ENCODE data around the gene FOXP1. TPM values are rescaled to one million over a fixed set of nuclear protein-coding genes. Genes with fewer than 3 reads are reported as not detected.

FOXP1 gene
- total RNA-seq, 1 donor: 123 TPM

DNA sequence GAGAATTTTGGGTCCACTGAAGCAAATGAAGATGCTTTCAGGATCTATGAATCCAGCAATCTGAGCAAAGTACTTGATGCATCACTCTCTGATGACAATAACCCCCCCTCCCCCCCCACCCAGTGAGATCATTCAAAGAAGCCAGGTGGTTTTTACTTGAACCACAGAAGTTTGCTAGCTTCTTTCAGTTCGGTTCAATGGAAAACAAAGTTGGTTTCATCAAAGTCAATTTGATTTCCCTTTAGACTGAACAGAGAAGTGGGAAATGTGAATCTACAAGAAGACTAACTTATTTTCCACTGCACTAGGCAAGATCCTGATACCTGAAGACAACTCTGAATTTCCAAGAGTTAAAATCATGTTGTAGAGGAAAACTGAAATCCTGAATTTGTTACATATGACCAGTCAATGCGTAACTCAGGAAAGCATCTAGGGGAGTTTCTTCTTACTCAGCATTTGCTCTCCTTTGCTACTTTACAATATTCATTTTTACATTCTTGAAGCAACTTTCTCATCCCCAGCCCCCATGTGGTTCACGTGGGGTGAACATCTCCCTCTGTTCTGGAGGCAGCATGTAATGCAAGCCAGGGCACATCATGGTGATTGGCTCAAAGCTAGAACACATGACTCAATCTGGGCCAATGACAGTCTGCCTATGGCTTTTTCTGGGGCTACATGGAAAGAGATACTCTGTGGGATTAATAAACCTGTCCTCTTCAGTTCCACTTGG, 572.6 kb downstream of the FOXP1 start:
- peak; percentile 44 to 65 (median 56) for DNase-seq (ENCODE audit: low read depth in 2 of 3, low spot score in 2 of 3)

GRCh38 chr3:71008350-71008935, 575.1 kb downstream of the FOXP1 start:
- DNase-seq (ENCODE audit: low read depth in 2 of 3, low spot score in 2 of 3): no peak

DNA sequence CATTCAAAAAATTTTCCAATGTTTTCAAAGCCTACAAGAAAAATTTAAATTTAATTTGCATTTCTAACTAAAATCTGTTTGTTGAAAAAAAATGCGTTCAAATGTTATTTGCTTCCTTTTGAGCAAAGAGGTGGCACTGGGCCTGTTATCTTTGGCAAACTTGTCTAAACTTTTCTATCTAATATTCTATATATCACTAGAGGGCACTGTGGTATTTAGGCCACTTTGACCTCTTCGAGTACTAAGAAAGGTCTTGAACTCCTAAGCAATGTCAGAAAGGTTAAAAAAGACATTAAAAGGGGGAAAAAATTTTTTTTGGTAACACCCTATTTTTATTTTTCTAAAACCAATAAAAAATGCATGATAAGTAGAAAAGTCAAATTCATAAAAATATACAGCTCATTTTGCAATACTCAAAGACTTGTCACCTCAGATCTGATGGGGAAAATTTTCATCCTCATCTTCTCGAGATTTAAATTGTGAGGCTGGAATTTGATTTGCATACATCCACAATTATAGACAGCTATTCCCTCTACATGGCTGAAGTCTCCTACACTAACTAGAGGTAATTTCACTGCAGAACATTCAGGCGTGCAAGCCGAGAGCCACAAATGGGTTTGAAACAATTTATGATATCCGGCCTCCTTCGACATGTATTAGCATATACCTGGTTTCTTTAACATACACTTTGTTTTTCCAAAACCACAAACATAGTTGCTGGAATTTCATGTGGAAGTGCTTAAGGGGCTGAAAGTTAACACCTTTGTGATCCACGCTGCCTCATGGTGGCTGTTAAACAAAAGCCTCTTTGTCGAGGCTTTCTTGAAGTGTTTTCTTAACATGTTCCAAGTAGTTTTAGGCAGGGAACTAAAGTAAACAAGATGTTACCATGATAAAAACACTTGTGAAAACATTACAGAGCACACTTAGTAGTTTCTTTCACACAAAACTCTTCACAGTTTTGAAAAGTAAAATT, 576.4 kb downstream of the FOXP1 start:
- DNase-seq (ENCODE audit: low read depth in 2 of 3, low spot score in 2 of 3): peak in 1 of 3 donors; percentile 56

GRCh38 chr3:71005702-71006321, 577.7 kb downstream of the FOXP1 start:
- no peak for DNase-seq (ENCODE audit: low read depth in 2 of 3, low spot score in 2 of 3)

DNA sequence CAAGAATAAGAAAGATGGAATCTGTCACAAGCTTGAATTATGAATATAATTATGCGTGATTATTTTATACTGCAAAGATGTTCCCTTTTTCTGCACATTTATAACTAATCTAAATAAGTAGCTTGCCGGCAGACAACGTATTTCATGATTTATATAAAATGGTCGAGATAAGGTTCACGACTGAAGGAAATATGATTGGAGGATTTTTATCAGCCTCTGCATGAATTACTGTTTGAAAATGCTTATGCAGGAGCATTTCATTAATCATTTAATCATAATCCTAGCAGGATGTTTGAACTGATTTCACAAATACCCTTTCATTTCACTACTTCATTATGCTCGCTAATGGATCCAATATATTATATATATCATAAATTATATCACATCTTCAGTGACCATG, 580.0 kb downstream of the FOXP1 start:
- DNase-seq (ENCODE audit: low read depth in 2 of 3, low spot score in 2 of 3): no peak

GRCh38 chr3:71002298-71002697, 581.2 kb downstream of the FOXP1 start:
- DNase-seq (ENCODE audit: low read depth in 2 of 3, low spot score in 2 of 3): no peak

GRCh38 chr3:71001303-71001830, 582.2 kb downstream of the FOXP1 start:
- no peak for DNase-seq (ENCODE audit: low read depth in 2 of 3, low spot score in 2 of 3)

DNA sequence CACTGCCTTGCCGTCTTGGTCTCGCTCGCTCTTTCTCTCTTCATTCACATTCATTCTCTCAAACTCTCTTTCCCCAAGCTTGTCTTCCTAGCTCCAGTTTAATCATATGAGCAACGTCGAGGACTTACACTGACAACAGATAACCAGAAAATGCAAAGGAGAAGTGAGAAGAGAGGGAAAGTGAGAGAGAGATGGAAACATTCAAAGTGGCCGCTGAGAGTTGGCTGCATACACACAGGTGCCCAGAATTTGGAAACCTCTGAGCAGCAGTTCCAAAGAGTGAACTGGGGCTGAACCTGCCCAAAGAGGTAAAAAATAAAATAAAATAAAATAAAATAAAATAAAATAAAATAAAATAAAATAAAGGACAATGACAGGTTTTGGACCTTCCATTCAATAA, 583.0 kb downstream of the FOXP1 start:
- DNase-seq (ENCODE audit: low read depth in 2 of 3, low spot score in 2 of 3): no peak

GRCh38 chr3:70999730-71000129, 583.8 kb downstream of the FOXP1 start:
- DNase-seq (ENCODE audit: low read depth in 2 of 3, low spot score in 2 of 3): no peak

GRCh38 chr3:70996082-70996481, 587.4 kb downstream of the FOXP1 start:
- no peak for DNase-seq (ENCODE audit: low read depth in 2 of 3, low spot score in 2 of 3)

DNA sequence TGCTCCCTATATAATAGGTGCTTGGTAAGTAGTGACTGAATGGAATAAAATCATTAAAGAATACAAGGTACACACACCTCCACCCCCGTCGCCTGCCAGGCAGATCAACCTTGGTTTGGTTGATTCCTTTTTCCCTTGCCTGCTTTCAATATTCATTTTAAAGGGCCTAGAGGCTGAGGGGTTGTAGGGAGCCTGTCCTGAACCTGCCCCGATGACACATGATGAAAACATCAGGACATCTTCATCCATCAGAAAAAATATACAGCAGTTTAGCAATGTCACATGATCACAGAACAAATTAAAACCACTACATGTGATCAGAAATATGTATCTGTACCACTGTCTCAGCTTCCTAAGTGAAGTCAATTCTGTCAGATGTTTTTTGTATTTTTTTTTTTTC, 588.9 kb downstream of the FOXP1 start:
- no peak for DNase-seq (ENCODE audit: low read depth in 2 of 3, low spot score in 2 of 3)

DNA sequence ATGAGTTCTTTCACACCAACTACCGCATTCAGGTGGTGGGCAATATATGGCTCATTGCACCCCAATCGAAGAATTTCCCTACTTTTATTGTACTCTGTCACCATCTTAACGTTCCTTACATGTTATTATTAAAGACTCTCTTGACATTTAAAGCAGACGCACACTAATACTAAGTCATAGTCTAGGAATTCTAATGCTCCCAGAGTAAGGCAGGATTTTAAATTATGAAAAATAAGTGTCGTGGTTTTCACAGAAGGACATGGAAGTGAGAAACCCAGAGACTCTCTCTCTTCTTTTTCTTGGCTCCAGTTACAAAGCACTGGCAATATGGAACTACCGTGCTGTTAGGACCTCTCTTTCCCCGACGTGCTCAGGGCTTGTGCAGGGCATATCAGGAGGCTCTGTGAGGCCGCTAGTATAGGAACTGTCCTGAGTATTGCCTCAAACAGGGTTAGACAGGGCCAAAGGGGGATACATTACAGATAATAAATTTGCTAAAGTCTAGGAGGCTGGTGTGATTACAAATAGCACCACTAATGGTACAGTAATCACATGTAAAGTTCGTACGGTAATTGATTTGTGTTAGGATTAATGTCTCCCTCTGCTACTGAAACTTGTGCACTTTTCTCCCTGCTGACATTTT, 590.8 kb downstream of the FOXP1 start:
- DNase-seq (ENCODE audit: low read depth in 2 of 3, low spot score in 2 of 3): no peak

GRCh38 chr3:70992131-70992530, 591.4 kb downstream of the FOXP1 start:
- DNase-seq (ENCODE audit: low read depth in 2 of 3, low spot score in 2 of 3): no peak

DNA sequence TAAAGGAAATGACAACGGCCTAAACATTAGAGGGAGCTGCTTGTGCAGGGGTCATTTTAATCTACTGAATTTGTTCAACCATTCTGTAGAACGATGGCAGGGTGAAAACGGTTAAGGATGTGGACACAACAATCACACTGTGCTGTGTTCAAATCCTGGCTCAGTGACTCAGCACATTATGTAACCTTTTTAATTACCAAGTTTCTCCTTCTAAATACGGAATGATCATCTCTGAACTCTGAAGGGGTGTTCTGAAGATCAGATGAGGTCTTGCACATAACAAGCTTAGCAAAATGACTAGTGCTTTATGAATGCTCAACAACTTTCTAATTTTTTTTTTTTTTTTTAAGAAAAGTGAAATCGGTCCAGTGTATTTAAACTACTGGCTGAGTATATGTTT, 592.8 kb downstream of the FOXP1 start:
- no peak for DNase-seq (ENCODE audit: low read depth in 2 of 3, low spot score in 2 of 3)

DNA sequence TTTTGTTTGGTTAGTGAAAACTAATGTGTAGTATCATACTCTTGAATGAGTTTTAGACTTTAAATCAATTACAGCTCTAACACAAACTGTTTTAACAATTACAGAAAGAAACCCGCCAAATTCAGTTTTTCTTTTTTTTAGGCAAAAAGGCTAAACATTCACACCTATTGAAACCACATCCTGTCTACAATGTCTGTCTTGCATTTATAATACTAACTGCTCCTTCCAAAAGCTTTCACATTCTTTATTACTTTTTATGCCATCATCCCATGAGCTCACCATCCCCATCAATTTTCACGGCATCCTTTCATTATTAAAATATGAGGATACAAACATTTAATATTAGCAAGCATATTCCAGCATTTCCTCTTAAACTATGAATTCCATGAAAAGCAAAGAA, 593.3 kb downstream of the FOXP1 start:
- DNase-seq (ENCODE audit: low read depth in 2 of 3, low spot score in 2 of 3): no peak

DNA sequence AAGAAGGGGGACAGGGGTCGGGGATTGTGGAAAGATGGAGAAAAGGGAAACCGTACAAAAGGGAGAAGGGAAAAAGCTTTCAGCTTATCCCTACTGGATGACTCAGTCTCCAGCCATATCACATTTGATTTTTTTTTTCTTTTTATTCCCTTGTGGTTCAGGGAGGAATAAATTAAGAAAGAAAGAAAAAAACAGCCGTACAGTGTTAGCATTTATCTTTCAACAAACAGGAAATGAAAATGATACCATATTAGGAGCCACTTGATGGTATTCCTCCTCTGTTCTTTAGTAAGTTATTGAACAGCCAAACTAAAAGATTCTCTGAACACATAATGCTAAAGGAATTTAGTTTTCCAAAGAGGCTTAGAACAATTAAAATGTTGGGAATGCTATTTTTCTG, 594.4 kb downstream of the FOXP1 start:
- DNase-seq (ENCODE audit: low read depth in 2 of 3, low spot score in 2 of 3): no peak

GRCh38 chr3:70988111-70988510, 595.4 kb downstream of the FOXP1 start:
- no peak for DNase-seq (ENCODE audit: low read depth in 2 of 3, low spot score in 2 of 3)

DNA sequence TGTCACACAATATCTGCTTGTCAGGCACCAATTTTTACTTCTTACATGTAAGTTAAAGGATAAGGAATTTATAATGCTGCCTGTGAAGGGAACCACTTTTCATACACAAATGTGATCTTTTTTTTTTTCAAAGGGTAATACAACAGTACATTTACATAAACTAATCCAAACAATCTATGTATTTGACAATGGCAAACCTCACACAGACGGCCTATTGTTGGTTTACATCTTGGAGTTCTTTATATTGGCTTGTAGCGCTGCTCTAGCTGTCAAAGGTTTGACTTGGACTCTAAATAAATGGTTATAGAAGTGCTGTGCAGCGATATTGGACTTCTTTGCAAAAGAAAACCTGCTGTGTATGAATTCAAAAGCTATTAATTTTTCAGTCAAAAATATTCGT, 598.0 kb downstream of the FOXP1 start:
- no peak for DNase-seq (ENCODE audit: low read depth in 2 of 3, low spot score in 2 of 3)

DNA sequence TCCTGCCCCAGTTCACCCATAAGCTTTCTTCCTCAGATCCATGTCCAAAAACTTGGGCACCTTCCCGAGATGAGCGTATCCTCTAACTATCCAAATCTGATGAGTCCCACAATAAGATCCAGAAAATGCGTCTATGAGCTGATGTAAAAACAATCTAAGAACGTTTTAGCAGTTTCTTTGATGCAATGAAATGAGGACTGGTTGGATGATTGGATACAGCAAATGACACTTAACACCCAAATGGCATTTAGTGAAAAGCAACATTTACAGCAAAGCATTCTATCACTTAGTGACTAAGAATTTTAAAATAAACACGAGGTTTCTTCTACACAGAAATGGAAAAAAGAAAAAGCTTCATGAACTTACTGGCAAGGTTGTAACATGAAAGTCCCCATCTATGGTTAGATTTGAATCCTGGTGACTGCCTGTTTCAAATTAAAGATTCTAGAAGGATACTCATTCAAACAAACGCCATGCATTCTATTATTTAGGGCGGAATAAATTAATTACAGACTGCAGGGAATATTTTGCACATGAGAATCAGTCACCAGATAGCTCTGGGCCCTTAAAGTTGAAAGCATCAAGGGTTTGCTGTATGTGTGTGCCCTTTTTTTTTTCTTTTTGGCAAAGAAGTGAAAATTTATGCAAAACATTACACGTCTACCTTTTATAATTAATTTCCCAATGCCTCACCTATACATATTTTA, 598.6 kb downstream of the FOXP1 start:
- no peak for DNase-seq (ENCODE audit: low read depth in 2 of 3, low spot score in 2 of 3)

DNA sequence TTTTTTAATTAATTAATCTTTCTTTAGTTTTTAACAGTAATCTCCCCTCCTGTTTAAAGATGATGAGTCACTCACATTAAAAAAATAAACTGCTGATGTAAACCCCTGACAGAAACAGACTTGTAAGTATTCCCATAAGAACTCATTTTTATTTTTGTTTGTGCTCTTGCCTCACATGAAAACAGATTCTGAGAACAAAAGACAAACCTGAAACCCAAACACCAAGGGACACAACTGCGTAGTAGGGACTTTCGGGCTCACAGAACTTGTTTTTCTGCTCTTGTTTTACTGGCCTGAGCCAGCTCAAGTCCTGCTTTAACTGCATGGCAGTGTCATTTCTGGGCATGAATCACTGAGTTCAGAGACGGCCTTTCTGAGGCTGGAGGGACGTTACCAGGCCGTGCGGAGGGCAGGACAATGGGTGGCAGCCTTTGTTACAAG, 600.8 kb downstream of the FOXP1 start:
- peak in 2 of 3 donors; percentile 25 to 28 for DNase-seq (ENCODE audit: low read depth in 2 of 3, low spot score in 2 of 3)

Data from hematopoietic multipotent progenitor cell (in vitro differentiated cells).